ENCODE results near the gene DOCK10. TPM values are rescaled to one million over a fixed set of nuclear protein-coding genes. Genes with fewer than 3 reads are reported as not detected.

The DOCK10 gene
- 3.2 and 8.0 TPM in 2 replicates for total RNA-seq
- 0.07 and 1.1 TPM in 2 replicates for polyA plus RNA-seq

DNA sequence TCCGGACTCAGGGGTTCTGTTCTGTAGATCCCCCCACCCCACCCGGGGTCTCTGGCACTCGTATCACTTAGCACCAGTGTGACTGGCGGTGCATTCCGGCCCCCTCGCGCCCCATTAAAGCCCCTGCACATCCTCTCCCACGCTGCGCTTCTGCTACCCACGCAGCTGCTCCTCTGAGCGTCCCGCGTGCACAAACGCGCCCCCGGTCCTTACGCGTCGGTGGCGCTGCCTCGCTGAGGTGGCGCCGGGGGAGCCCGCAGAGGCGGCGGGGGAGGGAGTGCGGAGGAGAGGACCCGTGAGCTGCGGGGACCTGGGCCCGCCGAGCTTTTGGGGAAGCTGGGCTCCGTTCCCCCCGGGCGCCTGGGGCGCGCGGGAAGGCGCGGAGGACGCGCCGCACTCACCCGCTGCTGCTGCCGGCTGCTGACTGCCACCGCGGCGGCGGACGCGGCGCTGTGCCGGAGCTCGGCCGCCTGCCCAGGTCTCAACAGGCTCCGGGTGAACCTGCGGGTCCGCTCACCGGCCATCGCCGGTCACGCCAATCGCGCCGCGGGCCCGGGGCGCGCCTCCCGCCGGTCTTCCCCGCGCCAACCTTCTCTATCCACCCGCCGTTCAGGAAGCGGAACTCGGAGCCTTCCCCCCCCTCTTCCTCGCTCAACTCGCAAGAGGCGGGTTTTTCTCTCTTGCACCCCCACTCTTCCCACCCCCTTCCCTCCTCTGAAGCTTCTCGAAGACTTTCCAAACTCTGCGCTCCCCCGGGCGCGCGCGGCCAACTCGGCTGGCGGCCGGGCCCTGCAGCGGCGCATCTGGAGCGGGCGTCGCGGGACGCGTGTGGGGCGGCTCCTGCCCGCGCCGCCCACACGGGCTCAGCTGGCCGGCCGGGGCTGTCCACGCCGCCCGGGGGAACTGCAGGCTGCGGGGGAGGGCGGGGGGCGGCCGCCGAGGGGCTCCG lies at the start of gene DOCK10:
Gene DOCK10 (minus strand): TSS at position 618 of the 949 bp plus-strand sequence. CDS start 94 bp downstream, at position 524.
- Histone ChIP-seq H3K27ac (no peak within 1 kb of the TSS), H3K4me1 (ENCODE audit: insufficient read depth) (no peaks in the 10 kb centered on the region), H2AFZ (no peak within 1 kb of the TSS), H3K27me3 (peaks cover 94% of the 10 kb centered on the region), H3K9me2 (replicated peaks; ENCODE audit: insufficient read depth) (no peaks in the 10 kb centered on the region), H4K20me1 (ENCODE audit: insufficient read depth, poor library complexity, severe bottlenecking) (no peaks in the 10 kb centered on the region), H3K36me3 (replicated peaks; ENCODE audit: insufficient read depth, low read depth) (no peaks in the 10 kb centered on the region), H3K4me2 (peak within 1 kb of the TSS; percentile 93), H3K79me2 (no peaks in the 10 kb centered on the region), H3K9me3 (ENCODE audit: low read depth) (no peaks in the 10 kb centered on the region), H3K4me3 (peak within 1 kb of the TSS; percentile 36)
- TF ChIP-seq, protein P1, sequence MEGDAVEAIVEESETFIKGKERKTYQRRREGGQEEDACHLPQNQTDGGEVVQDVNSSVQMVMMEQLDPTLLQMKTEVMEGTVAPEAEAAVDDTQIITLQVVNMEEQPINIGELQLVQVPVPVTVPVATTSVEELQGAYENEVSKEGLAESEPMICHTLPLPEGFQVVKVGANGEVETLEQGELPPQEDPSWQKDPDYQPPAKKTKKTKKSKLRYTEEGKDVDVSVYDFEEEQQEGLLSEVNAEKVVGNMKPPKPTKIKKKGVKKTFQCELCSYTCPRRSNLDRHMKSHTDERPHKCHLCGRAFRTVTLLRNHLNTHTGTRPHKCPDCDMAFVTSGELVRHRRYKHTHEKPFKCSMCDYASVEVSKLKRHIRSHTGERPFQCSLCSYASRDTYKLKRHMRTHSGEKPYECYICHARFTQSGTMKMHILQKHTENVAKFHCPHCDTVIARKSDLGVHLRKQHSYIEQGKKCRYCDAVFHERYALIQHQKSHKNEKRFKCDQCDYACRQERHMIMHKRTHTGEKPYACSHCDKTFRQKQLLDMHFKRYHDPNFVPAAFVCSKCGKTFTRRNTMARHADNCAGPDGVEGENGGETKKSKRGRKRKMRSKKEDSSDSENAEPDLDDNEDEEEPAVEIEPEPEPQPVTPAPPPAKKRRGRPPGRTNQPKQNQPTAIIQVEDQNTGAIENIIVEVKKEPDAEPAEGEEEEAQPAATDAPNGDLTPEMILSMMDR (IDR thresholded peaks at IDR 0.05; ENCODE audit: poor library complexity): no peak
- TF ChIP-seq EZH2 (IDR thresholded peaks at IDR 0.05; ENCODE audit: borderline replicate concordance): peak; percentile 79
- 2% methylated on average over 88 of the region's 113 CpGs for WGBS (ENCODE audit: low lambda C conversion rate, missing lambda C conversion rate)
- peak; percentile 24 for DNase-seq (ENCODE audit: low spot score)

DNA sequence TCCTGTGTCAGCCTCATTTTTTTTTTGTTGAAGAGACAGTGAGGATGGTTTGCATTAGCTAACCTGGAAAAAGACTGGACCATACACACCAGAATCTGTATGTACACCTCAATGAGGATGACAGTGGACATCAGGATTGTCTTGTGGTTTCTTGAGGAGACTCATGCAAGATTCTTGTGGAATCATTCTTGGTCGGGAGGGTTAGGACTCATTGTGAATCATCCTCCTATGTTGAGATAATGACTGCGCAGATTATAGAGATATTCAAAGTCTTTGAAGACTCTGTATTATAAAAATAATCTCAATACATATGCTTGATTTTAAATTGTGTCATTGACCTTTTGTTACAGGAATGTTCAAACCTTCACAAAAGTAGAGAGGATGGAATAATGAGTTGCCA lies 49.1 kb upstream of the DOCK10 start:
- Histone ChIP-seq H3K27me3 (no peaks in the 10 kb centered on the region), H3K4me2 (no peak overlapping the region), H3K36me3 (replicated peaks; ENCODE audit: insufficient read depth, low read depth) (no peaks in the 10 kb centered on the region), H3K4me3 (no peak overlapping the region), H3K27ac (no peak overlapping the region), H3K9me2 (replicated peaks; ENCODE audit: insufficient read depth) (no peaks in the 10 kb centered on the region), H3K9me3 (ENCODE audit: low read depth) (no peaks in the 10 kb centered on the region), H4K20me1 (ENCODE audit: insufficient read depth, poor library complexity, severe bottlenecking) (no peaks in the 10 kb centered on the region), H3K79me2 (no peaks in the 10 kb centered on the region), H2AFZ (no peak overlapping the region), H3K4me1 (ENCODE audit: insufficient read depth) (no peaks in the 10 kb centered on the region)
- TF ChIP-seq EZH2 (IDR thresholded peaks at IDR 0.05; ENCODE audit: borderline replicate concordance) (no peak), EZH2phosphoT487 (IDR thresholded peaks at IDR 0.05; ENCODE audit: low read depth, severe bottlenecking, unreplicated experiment) (no peak)
- TF ChIP-seq, protein P1 (IDR thresholded peaks at IDR 0.05; ENCODE audit: poor library complexity): no peak
- DNase-seq (ENCODE audit: low spot score): no peak
- WGBS (ENCODE audit: low lambda C conversion rate, missing lambda C conversion rate): 85% methylated on average over 2 of the region's 2 CpGs

DNA sequence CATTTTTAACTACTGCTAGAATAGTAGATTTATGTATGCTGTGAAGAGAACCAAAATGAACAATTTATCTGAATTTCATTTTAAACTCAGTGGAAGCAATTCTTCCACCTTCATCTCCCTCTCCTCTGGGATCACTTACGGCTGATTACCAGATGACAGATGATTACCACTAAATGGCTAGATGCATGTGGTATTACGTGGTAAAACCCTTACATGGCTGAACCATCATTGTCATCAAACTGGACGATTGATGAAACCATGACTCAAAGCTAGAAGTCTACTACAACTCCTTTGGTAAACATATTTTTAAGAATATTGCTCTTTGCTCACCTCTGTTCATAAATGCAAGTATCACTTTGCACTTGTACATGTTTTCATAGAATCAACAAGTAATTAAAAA lies 48.5 kb upstream of the DOCK10 start:
- TF ChIP-seq, protein P1 (IDR thresholded peaks at IDR 0.05; ENCODE audit: poor library complexity): no peak
- no peak for TF ChIP-seq EZH2 (IDR thresholded peaks at IDR 0.05; ENCODE audit: borderline replicate concordance)
- no peak for TF ChIP-seq EZH2phosphoT487 (IDR thresholded peaks at IDR 0.05; ENCODE audit: low read depth, severe bottlenecking, unreplicated experiment)
- 84% methylated on average over 3 of the region's 3 CpGs for WGBS (ENCODE audit: low lambda C conversion rate, missing lambda C conversion rate)
- no peak overlapping the region for H2AFZ ChIP-seq
- no peaks in the 10 kb centered on the region for H3K9me2 ChIP-seq (replicated peaks; ENCODE audit: insufficient read depth)
- H3K4me3 ChIP-seq: no peak overlapping the region
- H3K36me3 ChIP-seq (replicated peaks; ENCODE audit: insufficient read depth, low read depth): no peaks in the 10 kb centered on the region
- H4K20me1 ChIP-seq (ENCODE audit: insufficient read depth, poor library complexity, severe bottlenecking): no peaks in the 10 kb centered on the region
- H3K4me1 ChIP-seq (ENCODE audit: insufficient read depth): no peaks in the 10 kb centered on the region
- H3K27me3 ChIP-seq: no peaks in the 10 kb centered on the region
- no peak for DNase-seq (ENCODE audit: low spot score)
- H3K9me3 ChIP-seq (ENCODE audit: low read depth): no peaks in the 10 kb centered on the region
- H3K27ac ChIP-seq: no peak overlapping the region
- H3K4me2 ChIP-seq: no peak overlapping the region
- no peaks in the 10 kb centered on the region for H3K79me2 ChIP-seq
